KMS-11 (cell line): Measurements from ENCODE around the gene FAM181A.

Experiments used
- H2AFZ ChIP-seq: fragments of 200-600 bp; sonication (generic); 2 replicates; pipeline ENCODE4 v1.6.1; 2016; ENCODE audit warnings: antibody characterized with exemption, mixed run types, low read depth
- H3K27ac ChIP-seq: fragments of 200-600 bp; sonication (generic); 2 replicates; pipeline ENCODE4 v1.6.1; 2016; ENCODE audit warnings: mild to moderate bottlenecking, mixed run types
- H3K27me3 ChIP-seq: fragments of 200-600 bp; sonication (generic); 2 replicates; pipeline ENCODE4 v1.6.1; 2017; ENCODE audit warnings: mild to moderate bottlenecking, low read depth, mixed run types, moderate library complexity; ENCODE audit not compliant: insufficient read depth
- H3K36me3 ChIP-seq: fragments of 200-600 bp; sonication (generic); 2 replicates; pipeline ENCODE4 v1.6.1; 2017; ENCODE audit warnings: mild to moderate bottlenecking, mixed run types; ENCODE audit not compliant: insufficient read depth
- H3K4me1 ChIP-seq: fragments of 200-600 bp; sonication (generic); 2 replicates; pipeline ENCODE4 v1.6.1; 2016; ENCODE audit warnings: mild to moderate bottlenecking, low read depth, mixed run types; ENCODE audit not compliant: poor library complexity, severe bottlenecking
- H3K4me2 ChIP-seq: fragments of 200-600 bp; sonication (generic); 2 replicates; pipeline ENCODE4 v1.7.0; 2016; ENCODE audit warnings: mild to moderate bottlenecking, mixed run types
- H3K4me3 ChIP-seq: fragments of 200-600 bp; sonication (generic); IDR thresholded peaks from 2 replicates; pipeline ENCODE4 v1.6.1; 2017; ENCODE audit warnings: low read depth, low read length, mixed read lengths; ENCODE audit not compliant: insufficient read depth
- H3K79me2 ChIP-seq: fragments of 200-600 bp; sonication (generic); 2 replicates; pipeline ENCODE4 v1.6.1; 2016; ENCODE audit warnings: low read depth, mixed run types; ENCODE audit not compliant: insufficient read depth
- H3K9ac ChIP-seq: fragments of 200-600 bp; sonication (generic); 2 replicates; pipeline ENCODE4 v1.6.1; 2016; ENCODE audit warnings: mild to moderate bottlenecking, mixed run types
- H4K20me1 ChIP-seq: fragments of 200-600 bp; sonication (generic); 2 replicates; pipeline ENCODE4 v1.6.1; 2016; ENCODE audit warnings: mild to moderate bottlenecking, mixed run types; ENCODE audit not compliant: insufficient read depth
- CTCF ChIP-seq: fragments of 200-600 bp; sonication (generic); conservative IDR thresholded peaks from 2 replicates; pipeline ENCODE4 v1.6.1; 2017; ENCODE audit warnings: low read depth, mild to moderate bottlenecking, antibody characterized with exemption, low read length, moderate library complexity, mixed read lengths

FAM181A gene

DNA sequence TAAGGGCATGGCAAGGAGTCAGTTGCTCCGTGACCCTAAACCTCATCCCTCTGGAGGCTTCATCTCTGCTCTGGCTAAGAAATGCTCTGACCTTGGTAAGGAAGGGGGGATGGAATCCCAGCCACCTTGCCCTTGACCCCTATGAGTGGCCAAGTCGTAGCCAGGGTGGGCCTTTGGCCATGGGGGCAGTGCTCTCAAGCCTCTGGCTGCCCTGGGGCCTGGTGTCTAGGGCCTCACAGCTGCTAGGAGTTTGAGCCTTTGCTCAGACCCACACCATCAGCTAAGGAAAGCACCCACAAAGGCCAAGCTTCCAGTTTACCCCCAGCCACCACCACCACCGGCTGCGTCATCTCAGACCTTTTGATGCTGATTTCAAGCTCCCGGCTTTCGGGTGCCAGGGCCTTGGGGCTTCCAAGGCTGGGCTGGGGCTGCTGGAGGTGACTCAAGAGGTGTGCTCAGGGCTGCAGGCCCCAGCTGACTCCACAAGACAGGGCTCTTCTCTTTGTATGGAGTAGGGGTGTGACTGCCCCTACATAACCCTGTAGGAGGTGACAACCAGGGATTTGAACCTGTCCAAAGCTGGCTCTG, 45.6 kb downstream of the FAM181A start:
- Histone ChIP-seq H3K27me3 (no peaks in the 10 kb centered on the region), H3K27ac (no peak overlapping the region), H3K4me2 (no peak overlapping the region), H3K4me1 (peaks cover 95% of the 10 kb centered on the region), H4K20me1 (no peaks in the 10 kb centered on the region), H3K36me3 (no peaks in the 10 kb centered on the region), H2AFZ (no peak overlapping the region), H3K79me2 (no peaks in the 10 kb centered on the region), H3K4me3 (no peak overlapping the region), H3K9ac (no peak overlapping the region)
- no peak for TF ChIP-seq CTCF

- no peak for TF ChIP-seq CTCF
- H4K20me1 ChIP-seq = no peaks in the 10 kb centered on the region
- H3K4me2 ChIP-seq = no peak overlapping the region
- no peak overlapping the region for H3K27ac ChIP-seq
- no peaks in the 10 kb centered on the region for H3K36me3 ChIP-seq
- peaks cover 96% of the 10 kb centered on the region for H3K4me1 ChIP-seq
- H3K4me3 ChIP-seq = no peak overlapping the region
- no peaks in the 10 kb centered on the region for H3K27me3 ChIP-seq
- no peak overlapping the region for H2AFZ ChIP-seq
- no peaks in the 10 kb centered on the region for H3K79me2 ChIP-seq
- no peak overlapping the region for H3K9ac ChIP-seq
These were observed 46.5 kb downstream of the FAM181A start for GRCh38 chr14:93973607-93974006.

- Histone ChIP-seq H3K36me3 (no peaks in the 10 kb centered on the region), H4K20me1 (no peaks in the 10 kb centered on the region), H3K27me3 (no peaks in the 10 kb centered on the region), H2AFZ (no peak overlapping the region), H3K4me2 (peak overlapping the region; percentile 21; the same call in 1 of the 2 replicates), H3K4me3 (no peak overlapping the region), H3K27ac (no peak overlapping the region; the same call in 1 of the 2 replicates), H3K4me1 (peaks cover 97% of the 10 kb centered on the region), H3K79me2 (no peaks in the 10 kb centered on the region), H3K9ac (no peak overlapping the region)
- no peak for TF ChIP-seq CTCF
These were observed 47.2 kb downstream of the FAM181A start for GRCh38 chr14:93974299-93974698.

- no peaks in the 10 kb centered on the region for H3K27me3 ChIP-seq
- H3K36me3 ChIP-seq = no peaks in the 10 kb centered on the region
- no peak for TF ChIP-seq CTCF
- H3K4me1 ChIP-seq = peaks cover 97% of the 10 kb centered on the region
- H4K20me1 ChIP-seq = no peaks in the 10 kb centered on the region
- peak overlapping the region; percentile 100 for H3K27ac ChIP-seq
- no peaks in the 10 kb centered on the region for H3K79me2 ChIP-seq
- H3K9ac ChIP-seq = no peak overlapping the region
- peak overlapping the region; percentile 39; the same call in 1 of the 2 replicates for H3K4me2 ChIP-seq
- H2AFZ ChIP-seq = no peak overlapping the region
- no peak overlapping the region for H3K4me3 ChIP-seq
These were observed 47.7 kb downstream of the FAM181A start for GRCh38 chr14:93974833-93975232.
